ENCODE data around the gene SPA17.

SPA17 gene

DNA sequence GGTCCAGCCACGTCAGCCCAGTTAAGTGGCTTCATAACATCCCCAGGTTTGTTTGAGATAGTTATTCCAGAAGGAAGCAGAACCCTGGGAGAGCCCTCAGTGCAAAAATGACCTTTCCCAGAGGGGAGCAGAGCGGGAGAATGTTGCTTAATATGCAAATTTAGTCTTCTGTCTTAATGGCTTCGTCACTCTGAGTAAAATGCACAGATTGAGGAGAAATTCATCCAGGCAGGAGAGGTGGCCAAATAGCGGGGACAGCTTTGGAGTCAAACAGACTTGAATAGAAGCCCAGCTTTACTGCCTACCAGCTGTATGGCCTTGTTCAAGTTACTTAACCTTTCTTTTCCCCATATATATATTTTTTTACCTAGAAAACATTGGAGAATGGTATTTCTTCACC lies 53.8 kb downstream of the SPA17 start:
- no peak for DNase-seq

DNA sequence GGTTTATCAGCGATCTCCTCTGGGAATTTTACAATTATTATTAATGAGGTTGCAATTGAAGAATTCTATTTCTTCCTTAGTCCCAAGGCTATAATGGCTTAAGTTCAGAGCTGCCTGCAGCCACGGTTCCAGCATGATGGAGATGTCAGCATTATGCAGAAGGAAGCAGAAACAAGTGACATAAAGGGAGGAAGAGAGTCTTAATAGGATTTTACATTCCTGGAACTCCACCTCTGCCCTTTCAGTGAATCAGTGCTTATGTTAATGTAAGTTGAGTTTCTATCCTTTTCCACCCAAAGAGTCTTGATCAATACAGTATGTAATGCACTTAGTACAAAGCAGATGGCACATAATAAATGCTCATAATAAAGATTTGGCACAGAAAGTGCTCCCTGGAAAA lies 54.4 kb downstream of the SPA17 start:
- DNase-seq, result no peak

DNA sequence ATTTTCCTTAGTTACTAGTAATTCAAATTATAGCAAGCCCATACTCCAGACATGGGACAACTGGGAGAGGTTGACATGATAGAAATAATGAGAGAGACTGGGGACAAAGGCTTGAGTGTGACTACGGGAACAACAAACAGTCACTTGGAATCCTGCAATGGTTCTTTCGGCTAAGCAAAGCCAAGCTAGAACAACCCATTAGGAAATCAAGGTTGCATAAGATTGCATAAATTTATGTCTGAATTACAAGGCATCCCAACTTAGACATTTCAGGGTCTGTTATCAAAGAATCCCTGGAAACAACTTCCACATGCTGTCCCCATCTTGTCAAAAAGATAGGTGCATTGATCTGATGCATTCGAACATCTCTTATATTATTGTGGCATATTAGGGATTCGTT lies 55.9 kb downstream of the SPA17 start:
- no peak for DNase-seq

DNA sequence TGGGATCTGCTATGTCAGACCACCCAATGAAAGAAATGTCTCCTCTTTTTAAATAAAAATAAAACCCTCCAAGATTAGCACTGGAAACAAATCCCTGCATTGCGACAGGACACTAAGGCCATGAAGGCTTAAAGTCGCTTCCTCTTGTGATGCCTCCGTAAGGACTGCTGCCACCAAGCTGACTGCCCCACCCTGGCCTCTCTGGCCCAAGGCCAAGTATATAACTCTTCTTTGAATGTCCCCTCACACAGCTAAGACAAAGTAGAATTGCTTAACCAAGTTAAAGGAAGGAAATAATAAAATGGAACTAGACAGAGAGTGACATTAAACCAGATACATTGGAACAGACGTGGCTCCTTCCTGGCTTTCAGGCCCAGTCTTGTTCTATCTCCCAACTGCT lies 58.5 kb downstream of the SPA17 start:
- DNase-seq, result no peak

DNA sequence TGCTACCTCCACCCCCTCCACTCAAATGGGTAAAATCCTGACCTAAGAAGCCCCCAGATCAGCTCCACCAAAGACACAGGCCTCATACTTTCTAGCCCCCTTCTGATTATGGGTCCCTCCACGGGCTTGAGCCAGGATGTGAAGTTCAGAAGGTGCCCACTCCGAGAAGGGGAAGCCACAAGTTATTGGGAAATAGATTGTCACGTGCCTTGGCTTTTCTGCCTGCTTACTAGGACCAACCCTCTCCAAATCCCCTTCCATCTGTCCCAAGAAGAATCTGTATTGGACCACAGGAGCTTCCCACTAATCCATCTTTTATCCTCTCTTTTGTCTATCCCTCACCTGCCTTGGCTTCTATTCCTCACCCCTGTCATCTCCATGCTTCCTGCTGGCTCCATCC lies 63.0 kb downstream of the SPA17 start:
- no peak for DNase-seq

DNA sequence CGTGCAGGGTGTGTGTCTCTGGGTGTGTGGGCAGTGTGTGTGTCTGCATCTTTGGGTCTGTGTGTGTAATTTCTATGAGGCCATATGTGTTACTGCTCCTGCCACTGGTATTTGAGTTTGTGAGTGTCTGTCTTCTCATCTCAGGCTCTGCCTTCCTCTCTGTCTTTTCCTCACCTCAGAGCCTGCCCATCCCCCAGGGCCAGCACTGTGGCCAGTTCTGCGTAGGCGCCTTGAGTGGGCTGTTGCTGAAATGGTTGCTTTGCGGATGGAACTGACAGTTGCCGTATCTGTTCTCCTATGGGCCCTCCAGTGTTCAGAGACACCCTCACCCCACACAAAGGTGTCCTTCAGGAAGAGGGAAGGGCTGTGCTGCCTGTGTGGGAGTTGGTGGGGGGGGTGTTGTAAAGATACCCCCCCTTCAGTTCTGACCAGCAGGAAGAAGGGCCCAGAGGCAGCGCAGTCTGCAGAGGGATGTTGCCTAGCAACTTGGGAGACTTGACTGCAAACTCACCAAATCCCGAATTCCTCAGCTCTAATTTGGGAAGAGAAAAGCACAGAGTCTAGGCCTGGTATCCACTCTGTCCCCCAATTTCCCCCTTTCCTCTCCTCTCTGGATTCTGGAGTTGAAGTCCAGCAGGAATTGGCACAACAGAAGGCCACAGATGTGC lies 64.1 kb downstream of the SPA17 start:
- no peak for DNase-seq

DNA sequence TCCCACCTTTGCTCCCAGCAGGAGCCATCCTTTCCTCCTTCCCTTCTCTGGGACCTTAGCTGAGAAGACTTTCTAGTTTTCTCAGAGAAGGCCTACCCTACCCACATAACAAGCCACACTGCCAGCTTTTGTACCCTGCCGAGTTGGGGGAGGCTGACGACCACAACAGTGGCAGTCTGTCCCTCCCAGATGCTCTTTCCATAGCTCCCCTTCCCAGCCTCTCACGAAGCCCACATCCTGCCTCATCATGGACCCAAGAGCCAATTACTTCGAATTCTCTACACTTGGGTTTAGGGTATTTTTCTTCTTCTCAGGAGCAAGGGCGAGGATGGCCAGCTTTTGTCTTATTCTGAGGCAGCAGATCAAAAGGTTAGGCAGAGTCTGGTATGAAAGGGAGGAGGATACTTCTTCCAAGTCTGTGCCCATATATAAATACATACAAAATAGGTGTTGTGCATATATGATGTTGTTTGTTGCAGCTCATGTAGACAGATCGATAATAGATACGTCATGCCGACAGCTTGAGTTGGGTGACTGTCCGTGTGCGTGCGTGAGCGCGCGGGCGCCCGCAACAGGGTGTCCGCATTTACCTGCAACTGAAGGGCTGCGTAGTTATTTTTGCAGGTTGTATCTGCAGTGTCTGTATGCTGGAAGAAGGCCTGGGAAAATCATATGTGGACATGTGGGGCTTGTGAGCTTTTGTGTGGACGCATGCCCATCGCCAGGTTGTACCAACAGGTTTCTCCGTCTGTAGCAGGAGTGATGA lies 65.2 kb downstream of the SPA17 start:
- DNase-seq, result no peak

DNA sequence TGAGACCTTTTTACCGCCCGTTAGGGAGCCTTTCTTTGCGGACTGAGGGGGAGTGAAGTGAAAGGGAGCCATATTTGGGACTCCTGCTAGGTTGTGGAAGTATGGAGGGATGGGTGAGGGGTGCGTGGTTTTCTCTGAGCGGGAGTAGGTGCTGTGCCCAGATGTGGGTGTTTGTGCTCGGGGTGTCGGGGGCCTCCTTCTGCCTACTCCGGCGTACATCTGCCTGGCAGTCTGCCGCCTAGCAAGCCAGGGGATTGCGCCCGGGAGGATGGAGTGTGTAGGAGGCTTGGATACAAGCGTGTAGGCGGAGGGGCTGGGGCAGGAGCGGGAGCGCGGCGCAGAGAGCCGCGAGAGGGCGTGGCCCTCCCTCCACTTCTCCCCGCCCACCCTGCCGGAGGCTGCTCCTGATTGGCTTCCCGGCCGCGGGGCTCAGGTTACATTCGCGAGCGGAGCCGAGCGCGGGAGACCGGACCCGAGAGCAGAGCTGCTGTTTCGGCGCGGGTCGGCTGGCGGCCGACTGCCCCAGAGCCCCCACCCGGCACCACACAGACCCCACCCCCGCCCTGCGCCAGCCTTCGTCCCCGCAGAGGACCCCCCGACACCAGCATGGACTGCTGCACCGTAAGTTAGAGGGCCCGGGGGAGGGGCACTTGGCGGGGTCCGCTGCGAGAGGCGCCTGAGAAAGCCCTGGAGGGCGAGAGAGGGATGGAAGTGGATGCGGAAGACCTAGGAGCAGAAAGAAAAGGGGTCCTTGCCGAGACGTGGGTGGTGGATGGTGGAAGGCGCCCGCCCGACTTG lies 66.0 kb downstream of the SPA17 start, which contains the start of gene NRGN:
Gene NRGN, plus strand, starts transcription at position 464 of the 798 bp plus-strand sequence. Its CDS starts 143 bp downstream, at position 607.
- DNase-seq, result peak; percentile 98

DNA sequence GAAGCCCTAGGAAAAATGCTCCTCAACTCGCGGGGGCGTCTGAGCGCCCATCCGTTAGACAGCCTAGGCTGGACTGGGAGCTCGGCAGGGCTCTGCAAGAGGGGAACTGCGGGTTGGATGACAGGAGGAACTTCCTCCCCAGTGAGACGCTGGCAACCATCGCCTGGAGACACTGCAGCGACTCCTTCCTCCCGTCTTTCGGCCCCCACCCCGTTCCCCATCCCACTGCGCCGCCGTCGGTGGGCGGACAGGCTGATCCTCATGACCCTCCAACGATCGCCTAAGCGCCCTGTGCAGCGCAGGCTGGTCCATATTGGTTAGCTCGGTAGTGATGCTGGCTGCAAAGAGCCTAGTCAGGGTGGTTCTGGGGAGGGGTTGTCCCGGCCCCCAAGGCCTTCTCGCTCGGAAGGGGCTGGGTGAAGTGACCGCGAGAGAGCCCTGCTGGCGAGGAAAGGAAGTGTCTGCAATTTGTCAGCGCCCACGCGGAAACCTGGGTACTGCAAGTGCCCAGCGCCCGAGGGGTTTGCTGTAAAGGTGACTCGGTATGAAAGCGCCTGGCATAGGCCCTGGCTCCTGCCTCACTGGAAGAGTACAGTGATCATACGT lies 66.7 kb downstream of the SPA17 start:
- DNase-seq, result peak; percentile 85

DNA sequence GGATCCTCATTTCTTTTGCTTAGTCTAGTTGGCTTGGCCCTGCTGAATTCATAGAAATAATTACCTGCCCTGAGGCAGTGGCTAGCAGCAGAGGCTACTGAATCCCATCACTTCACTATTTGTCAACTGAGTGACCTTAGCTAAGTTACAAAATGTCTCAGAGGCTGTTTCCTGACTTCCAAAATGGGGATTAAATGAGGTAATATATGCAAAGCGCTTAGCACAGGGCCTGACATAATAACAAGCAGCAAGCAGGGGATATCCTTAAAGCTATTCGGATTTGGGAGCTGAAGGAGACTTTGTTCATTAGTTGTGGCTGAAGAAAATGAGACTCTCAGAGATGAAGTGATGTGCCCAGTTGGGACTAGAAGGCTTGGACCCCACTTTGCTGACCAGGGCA lies 68.9 kb downstream of the SPA17 start:
- DNase-seq, result no peak

DNA sequence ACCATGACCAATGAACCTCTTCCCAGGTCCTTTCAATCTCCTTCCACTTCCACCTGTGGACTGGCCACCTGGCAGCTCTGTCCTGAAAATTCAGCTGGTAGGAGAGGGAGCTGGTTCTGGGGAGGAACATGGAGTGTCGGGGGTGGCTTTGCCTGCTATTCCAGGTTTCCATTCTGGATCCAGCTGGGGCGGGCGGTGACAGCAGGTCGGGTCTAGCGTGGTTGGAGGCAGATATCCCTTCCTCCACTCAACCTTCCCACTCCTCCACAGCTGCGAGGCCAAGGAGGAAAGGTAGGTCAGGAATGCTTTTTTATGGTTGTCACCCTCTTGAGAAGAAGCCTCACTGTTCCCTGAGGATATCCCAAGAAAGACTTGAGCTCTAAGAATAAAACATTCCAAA lies 69.3 kb downstream of the SPA17 start:
- DNase-seq, result no peak

DNA sequence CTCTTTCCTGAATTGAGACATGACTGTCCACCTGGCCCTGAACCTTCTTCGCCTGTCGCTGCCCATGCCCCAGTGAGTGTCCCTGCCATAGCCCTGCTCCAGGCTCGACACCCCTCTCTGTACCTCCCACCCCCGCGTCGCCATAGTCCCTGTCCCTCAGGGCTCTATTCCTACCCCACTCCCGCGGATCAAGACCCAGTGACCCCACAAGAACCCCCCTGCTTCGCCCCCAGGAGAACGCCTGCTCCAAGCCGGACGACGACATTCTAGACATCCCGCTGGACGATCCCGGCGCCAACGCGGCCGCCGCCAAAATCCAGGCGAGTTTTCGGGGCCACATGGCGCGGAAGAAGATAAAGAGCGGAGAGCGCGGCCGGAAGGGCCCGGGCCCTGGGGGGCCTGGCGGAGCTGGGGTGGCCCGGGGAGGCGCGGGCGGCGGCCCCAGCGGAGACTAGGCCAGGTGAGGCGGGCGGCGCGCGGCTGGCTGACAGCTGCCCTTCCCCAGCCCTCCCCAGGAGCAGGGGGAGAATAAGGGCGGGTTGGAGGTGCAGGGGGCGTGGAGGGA lies 71.6 kb downstream of the SPA17 start:
- DNase-seq, result no peak

DNA sequence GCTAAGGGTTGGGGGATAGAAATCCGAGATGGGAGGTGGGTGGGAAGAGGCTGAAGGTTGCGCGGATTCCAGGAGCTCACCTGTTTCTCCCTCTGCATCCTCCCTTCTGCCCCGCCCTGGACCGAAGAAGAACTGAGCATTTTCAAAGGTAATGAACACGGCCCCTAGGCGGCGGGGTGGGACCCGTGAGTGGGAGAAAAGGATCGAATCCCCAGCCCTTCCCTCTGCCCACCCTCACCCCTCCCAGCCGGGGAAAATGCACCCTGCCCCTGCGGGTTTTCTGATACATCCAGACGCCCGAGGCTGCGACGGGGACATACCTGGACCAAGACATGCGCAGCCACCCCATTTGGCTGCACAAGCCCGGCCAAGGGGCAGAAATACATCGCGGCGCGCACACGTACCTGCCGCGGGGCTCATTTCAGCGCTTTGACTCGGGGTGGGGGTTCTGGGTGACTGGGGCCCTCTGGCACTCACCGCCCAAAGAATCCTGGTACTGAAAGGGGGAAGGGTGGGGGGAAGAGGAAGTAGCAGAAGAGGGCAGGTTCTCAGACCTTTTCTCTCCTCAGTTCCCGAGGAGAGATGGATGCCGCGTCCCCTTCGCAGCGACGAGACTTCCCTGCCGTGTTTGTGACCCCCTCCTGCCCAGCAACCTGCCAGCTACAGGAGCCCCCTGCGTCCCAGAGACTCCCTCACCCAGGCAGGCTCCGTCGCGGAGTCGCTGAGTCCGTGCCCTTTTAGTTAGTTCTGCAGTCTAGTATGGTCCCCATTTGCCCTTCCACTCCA lies 72.3 kb downstream of the SPA17 start:
- DNase-seq, result peak; percentile 59

DNA sequence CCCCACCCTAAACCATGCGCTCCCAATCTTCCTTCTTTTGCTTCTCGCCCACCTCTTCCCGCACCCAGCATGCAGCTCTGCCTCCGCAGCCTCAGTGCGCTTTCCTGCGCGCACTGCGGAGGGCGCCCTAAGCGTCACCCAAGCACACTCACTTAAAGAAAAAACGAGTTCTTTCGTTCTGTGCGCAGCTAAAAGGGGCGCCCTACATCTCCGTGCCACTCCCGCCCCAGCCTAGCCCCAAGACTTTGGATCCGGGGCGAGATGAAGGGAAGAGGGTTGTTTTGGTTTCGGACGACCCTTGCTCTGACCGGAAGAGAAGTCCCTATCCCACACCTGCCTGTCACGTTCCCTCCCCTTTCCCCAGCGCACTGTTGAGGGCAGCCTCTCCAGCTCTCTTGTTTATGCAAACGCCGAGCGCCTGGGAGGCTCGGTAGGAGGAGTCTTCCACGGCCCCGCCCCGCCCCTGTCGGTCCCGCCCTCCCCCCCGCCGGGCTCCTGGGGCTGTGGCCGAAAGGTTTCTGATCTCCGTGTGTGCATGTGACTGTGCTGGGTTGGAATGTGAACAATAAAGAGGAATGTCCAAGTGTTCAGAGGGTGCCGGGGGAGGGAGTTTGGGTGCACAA lies 73.0 kb downstream of the SPA17 start:
- DNase-seq, result peak; percentile 95
